HT1080 (cell line): Measurements from ENCODE around the gene ASAP2. TPM values are rescaled to one million over a fixed set of nuclear protein-coding genes. Genes with fewer than 3 reads are reported as not detected.

Experiments
- DNase-seq: peaks from one replicate; pipeline ENCODE4 v3.0.0-alpha.2; 2015; ENCODE audit warnings: low read depth
- total RNA-seq: library from RNA; depleted of rRNA; stranded (reverse); fragments of >200 nt; shearing (Covaris generic); gene quantifications from 2 replicates; pipeline ENCODE4 v1.2.3, GENCODE V29; 2014

Gene ASAP2
- total RNA-seq, 1 experiment from 2014 or later: 24.0 TPM

DNA sequence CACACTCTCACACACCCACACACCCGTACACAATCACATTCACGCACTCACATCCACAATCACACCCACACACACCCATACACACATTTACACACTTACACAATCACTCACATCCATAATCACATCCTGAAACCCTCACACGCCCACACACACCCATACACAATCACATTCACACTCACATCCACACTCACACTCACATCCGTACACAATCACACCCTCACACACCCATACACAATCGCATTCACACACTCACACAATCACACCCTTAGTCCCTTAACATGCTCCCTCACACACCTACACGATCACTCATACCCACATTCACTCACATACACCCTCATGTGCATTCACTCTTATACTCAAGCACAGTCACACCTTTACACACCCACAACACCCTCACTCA is 110.9 kb downstream of the ASAP2 start:
- DNase-seq: no peak

DNA sequence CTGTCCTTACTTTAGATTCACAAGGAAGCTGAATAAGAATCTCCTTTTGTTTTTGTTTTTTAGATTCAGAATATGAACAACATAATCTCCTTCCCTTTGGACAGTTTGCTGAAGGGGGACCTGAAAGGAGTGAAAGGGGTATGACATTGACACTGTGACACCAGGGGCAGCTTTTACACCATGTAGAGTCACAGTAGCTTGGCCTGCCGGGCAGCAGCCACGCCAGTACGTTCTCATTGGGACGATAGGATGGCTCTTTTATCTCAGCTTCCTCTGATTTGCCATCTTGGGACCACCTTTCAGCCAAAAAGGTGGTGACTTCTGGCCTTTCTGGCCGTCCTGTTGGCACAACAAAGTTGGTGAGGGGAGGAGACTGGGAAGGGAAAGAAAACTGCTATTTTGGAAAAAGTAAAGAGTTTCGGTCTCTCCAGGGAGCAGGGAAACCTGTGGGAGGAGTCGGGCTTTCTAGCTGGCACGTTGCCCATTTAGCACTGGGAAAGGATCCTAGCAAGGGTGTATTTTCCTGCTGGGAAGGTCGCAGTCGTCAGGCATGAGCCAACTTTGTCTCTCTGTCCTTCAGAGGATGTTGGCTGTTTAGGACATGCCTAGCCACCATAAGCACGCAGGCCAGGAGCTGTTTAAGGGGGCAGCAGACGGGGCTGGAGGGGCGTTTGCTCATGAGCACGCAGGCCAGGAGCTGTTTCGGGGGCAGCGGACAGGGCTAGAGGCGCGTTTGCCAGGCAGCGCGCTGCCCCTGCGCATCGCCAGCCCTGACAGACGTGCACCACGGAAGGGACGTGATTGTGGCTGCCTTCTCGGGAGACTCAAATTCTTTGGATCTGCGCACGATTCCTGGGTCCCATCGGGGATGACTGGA is 112.1 kb downstream of the ASAP2 start:
- no peak for DNase-seq

DNA sequence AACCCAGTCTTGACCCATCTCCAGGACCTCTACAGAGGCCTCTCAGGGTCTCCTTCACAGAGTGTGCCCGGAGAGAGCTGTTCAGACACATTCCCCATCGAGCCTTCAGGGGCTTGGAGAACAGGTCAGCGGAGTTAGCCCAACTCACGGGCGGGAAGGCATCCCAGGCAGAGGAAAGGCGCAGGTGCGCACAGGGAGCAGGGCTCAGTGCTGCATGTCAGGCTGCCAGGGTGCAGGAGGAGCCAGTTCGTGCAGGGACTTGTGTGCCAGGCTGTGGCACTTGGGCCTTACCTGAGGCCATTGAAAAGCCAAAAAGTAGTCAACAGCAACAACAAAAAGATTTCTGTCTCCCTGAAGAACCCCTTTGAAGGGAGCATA is 112.7 kb downstream of the ASAP2 start:
- DNase-seq: no peak

DNA sequence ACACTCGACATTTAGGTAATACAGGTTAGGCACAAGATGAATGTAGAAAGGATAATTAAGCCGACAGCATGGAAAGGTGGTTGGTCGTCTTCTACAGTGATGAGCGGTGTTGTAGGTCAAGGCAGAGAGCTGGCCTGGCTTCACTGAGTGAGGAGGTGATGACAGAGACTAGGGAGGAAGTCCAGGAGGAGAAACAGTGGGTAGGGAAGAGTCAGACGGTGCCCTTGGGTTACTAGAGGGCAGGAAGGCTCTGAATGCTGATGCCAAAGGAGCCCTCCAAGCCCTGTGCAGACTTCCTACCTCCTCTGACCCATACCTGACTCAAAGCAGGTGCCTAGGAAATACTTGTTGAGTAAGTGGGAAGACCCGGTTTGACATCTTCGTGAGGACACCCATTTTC is 116.0 kb downstream of the ASAP2 start:
- DNase-seq: no peak

DNA sequence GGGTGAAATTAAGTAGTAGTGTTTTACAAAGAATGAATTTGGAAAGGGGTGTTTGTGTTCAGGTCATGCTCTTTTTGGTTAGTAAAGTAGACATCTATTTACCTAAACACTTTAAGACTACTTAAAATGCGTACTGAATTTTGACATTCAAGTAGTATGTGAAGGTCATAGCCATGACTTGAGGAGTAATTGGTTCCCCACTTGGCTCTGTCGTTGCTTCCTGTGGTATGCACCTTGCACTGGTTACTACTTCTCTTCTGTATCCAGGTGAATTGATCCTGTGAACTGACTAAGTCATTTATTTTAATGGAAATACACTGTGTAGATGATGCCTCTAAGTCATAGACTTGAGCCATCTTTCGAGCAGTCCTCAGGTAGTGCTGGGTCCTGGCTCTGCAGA is 118.8 kb downstream of the ASAP2 start:
- no peak for DNase-seq

DNA sequence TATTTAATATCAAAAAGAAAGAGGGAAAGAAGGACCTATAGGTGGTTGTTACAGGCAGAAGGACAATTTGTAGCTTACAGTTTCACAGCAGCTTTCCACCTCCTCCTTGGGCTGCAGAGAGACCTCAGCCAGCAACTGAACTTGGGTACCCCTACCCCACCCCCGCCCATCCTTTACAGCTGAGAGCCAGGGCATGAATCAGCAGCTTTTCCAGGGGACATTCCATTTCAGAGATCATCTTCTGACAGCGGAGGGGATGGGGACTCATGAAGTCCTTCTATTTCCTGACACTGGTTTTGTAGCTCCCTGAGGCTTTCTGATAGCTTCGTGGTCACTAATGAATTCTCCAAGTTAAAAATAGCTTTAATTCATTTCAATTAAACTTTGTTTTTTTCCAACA is 120.4 kb downstream of the ASAP2 start:
- DNase-seq: peak; percentile 23

DNA sequence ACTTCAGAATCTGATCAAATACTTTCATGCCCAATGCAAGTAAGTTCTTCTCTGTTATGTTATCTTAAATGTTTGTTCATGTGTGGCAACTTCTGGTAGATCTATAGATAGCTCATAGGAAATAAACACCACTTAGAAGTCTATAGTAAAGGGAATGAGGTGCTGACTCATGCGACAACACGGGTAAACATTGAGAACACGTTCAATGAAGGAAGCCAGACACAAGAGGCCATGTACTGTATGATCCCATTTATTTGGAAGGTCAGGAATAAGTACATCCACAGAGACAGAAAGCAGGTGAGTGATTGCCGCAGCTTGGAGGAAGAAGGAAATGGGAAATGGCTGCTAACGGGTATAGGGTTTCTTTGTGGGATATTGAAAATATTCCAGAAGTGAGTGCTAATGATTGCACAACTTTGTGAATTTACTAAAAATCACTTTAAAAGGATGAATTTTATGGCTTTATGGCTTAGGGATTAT is 121.3 kb downstream of the ASAP2 start:
- DNase-seq: no peak

DNA sequence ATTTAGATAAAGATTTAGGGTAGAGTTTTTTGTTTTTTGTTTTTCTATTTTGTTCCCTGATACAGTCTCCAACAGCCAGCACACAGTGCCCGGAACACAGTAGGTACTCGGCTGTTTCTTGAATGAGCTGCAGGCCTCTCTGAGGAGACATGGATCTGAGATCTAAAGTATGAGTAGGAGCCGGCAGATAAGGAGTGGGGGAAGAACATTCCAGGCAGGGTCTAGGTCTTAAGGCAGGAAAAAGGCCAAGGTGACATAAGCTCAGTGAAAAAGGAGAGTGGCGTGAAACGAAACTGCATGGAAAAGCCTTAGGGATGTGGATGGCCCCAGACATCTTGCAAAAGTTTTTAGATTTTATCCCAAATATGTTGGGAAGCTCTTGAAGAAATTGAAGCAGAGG is 122.3 kb downstream of the ASAP2 start:
- DNase-seq: no peak

DNA sequence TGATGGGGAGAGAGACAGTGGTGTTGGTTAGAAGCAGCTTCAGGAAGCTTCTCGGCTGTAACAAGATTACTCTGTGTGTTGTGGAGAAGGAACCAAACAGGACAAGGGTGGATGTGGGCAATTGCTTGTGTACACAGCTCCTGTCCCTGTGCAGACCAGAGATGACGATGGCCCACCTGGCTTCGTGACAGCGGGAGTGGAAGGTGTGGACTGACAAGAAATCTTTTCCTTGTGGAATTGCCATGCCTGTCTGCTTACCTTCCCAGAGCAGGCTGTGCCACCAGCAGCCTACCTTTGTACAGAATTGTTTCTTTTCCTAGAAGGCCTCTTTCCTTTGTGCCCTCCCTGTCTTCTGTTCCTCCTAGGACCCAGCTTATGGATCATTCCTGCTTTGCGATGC is 122.9 kb downstream of the ASAP2 start:
- no peak for DNase-seq

DNA sequence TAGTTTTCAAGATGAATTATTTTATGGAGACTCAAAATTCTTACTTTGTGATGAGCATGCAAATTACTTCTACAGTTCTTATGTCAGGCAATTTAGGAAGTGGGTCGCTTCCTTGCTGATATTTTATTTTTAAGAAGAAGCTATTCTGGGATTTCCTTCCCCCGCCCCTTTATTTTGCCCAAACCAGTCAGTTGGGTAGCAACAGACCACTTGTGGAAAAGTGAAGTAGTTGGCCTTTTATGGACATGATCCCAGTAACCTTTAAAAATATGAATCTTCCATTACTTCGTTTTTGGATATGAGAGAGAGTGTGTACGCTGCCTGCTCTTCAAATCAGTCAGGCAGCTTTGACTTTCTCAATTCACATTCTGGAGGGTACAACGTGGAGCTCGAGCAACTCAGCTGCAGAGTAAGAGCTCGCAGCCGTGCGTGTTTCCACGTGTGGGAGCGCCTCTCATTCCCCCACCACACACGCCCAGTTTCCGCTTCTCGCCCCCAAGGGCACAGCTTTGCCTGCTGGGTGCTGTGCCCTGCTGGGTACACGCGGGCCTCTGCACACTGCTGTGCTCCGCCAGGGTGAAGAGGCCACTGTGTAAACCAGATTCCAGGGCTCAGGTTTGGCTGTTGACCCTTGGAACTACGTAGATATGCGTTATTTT is 124.1 kb downstream of the ASAP2 start:
- DNase-seq: no peak

DNA sequence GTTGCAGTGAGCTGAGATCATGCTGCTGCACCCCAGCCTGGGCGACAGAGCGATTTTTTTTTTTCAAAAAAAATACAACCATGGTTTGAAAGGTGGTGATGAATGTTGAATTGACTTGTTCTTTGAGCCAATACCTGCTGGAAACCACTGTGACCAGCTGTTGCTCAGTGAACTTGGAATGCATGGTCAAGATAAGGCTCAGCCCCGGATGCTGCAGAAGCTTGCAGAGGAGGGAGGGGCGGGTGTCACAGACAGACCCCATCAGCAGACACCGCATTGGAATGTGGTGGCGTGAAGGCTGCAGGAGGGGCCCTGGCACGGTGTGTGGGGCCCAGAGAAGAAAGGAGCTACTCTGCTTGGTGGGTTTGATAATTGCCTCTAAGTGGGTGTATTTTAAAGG is 125.1 kb downstream of the ASAP2 start:
- DNase-seq: no peak

DNA sequence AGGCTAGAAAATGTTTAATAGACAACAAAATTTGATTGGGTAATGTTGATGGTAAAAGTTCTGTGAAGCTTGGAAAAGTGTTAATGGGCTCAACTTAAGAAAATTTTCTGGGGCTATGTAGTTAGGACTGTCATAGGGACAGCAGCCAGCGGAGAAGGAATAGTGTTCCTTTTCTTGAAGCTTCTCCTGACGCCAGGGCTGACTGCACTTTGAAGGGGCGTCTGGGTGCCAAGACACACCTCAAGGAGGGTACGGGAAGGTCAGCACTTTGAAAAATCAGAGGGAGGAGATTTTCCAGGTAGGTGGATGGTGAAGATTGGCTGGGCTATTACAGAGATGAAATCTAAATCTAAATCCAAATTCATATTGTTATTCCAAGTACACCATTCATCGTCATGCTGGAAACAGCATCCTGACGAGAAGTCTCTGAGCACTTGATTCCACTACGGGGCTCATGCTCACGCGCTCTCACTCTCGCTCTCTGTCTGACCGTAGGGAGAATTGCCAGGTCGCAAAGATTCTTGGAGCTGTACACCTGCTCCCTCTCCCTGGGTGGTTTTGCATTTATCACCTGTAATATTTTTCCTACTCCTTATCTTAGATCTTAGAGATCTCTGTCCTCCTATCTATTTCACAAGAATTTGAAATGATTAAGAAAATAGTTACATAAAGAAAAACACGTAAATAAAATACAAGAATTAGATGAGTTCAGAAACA is 125.7 kb downstream of the ASAP2 start:
- DNase-seq: no peak

DNA sequence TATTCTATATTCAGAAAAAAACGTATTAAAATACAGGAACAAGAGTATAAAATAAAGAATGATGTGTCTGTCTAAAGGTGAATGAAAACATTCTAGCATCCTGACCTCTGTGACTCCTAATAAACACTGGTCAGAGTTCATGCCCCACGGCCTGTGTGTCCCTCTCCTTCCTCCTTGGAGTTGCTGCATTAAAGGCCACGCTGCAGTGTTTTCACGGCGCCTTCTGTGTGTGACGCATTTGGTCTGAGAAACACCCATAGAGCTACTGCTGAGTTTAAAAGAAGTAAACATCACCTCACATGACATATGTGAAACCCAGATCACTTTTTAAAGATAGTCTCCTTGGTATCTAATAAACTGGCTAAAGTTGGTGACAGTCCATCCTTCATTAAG is 126.2 kb downstream of the ASAP2 start:
- DNase-seq: no peak

DNA sequence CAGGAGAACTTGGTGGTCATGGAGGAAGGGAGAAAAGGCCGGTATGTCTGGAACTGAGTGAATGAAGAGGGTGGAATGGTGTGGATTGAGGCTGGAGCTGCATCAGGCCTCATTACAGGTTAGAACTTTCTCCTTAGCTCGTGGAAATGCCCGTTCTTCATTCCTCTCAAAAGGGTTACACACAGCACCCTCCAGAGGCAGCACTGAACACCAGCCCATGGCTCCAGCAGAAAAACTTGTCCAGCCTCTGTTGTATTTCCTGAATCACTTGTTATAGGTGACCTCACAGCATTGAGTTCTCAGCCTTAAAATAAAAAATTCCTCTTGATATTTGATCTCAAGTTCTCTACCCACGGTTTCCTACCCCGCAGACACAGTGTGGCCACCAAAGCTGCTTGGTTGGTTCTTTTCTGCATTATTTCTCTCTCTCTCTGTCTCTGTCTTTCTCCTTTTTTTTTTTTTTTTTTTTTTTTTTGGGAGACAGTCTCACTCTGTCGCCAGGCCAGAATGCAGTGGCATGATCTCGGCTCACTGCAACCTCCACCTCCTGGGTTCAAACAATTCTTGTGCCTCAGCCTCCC is 127.1 kb downstream of the ASAP2 start:
- peak; percentile 83 for DNase-seq

DNA sequence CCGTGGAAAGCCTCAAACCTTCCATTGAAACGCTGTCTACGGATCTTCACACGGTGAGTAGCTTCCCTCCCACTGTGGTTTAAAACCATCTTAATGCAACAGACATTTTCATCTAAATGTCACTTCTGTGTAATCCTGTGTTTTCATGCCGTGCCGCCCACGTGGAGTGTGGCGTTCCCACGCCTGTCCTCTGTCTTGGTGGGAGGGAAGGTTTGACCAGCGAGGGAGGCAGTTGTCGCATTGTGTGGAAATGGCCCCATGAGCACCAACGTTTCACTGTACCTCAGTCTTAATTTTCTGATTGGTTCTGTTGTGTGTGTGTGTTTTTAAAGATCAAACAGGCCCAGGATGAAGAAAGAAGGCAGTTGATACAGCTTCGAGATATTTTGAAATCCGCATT is 128.1 kb downstream of the ASAP2 start:
- no peak for DNase-seq

DNA sequence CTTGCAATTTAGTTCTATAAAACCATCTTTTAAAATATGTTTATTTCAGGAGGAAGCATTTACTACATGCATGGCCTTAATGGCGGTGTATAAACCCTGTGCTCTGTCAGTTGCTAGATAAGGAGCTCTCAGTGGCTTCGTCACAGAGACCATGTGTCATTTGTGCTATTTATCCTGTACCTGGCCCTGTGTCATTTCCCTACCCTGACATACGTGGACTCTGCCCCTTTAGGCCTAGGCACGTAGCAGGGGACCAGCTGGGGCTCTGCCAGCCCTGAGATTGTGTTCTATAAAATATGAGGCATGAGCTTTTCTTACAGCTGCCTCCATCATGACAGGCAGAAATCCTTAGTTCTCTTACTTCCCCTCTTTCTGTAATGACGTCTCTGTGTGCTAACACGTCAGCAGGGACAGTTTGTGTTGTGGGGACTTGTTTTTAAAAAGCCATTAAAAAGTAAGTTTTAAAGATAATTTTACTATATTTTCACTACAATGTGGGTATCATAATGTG is 128.8 kb downstream of the ASAP2 start:
- DNase-seq: no peak

DNA sequence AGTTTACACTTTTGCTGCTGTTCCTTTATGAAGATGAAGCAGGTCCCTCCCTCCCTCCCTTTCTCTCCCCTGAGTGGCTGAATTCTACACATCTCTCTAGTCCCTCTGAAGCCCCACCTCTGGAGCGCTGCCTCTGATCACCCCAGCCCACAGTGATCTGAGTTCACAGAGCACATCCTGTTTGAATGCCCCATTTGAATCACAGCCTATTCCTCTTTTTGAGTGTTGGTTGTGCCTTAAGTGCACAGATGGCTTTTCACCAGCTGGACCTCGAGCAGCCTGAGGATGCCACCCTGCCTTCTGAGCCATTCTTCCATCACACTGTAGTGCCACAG is 129.6 kb downstream of the ASAP2 start:
- DNase-seq: peak; percentile 8

DNA sequence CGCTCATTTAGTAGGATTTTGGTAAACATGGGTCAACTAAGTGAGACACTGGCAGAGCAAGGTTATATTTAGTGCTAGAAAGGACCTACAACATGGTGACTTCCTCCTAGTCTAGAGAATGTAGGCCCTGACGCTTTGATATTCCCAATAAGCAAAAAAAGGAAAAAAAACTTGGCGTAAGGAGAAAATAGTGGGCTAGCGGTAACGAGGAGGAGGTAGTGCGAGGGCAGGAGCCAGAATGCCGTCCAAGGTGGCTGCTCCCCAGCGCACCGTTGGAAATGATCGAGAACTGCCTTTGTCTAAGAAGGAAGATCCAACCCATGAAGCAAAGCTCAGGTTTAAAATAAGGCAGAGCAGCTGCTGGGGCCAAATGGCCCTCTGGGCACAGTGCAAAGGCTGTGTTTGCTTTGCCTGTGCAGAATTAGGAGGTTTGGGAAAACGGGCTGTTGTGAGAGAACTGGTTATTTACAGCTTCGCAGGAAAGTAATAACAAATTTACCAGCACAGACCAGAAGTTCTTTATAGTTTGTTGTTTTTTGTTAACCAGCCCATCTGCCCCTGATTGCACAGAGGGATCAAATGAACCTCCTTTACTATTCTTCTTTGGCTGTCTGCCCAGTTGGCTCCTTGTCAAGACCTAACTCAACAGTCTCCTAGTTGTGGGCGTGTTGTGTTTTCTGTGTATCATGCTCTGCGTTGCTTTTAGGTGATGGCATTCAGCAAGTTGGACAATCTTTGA is 130.1 kb downstream of the ASAP2 start:
- peak; percentile 41 for DNase-seq

DNA sequence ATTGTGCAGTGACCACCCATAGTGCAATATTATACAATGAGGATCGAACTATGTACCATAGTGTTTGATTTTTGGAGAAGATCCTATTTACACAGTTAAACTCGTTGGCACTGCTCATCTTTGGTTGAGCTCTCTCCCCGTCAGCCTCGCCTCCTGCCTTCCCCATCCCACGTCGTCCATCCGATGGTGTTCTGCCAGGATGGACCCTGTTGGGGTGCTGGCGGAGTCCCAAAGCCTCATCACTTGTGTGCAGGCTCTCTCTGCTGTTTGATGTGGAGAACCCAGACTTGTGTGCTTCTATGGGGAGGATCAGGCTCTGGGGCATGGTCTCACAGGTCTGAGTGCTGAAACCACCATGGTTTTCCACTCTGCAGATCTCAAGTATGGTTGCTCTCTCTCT is 131.3 kb downstream of the ASAP2 start:
- DNase-seq: no peak

DNA sequence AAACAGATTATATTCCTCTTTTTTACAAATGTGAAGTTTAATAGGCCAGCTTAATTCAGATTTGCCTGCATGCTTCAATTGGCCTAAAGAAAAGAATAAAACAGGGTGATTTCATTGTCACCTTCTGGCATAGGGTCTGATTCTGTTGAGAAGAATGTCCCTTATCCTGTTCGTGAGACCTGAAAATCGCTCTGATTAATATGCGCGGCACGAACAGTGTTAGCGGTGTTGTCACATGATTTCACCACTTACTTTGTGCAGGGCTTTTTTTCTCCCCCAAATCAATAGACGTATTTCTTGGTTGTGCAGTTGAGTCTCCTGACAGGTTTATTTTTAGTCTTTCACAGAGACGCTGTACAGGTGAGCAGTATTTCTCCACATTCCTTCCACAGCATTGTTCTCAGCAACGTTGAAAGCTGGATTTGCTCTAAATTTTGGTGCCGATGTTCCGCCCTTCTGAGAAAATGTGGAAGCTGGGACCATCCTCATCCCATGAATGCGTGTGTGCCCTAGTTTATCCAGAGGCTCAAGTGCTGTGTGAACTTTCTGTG is 134.8 kb downstream of the ASAP2 start:
- no peak for DNase-seq

DNA sequence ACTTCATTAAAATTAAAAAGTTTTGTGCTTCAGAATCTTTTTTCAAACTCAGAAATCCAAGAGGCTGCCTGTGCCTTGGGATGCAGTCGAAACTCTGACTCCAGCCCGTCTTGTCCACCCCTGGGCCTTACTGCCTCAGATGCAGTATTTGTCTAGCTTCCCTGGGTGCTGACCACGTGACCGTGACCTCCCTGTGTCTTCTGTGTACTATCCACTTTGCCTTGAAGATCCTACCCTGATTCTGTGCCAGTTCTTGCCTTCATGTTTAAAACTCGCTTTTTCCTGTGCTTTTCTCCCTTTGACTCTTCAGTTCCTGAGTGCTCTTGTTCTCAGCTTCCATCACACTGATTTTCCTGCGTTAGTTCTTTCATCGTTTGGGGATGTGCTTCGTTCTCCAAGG is 136.0 kb downstream of the ASAP2 start:
- no peak for DNase-seq
